Choroid plexus epithelial cell (primary cell): Measurements from ENCODE around the gene PELI2.

ENCODE experiments used
- DNase-seq: peaks from one replicate; pipeline ENCODE4 v3.0.0-alpha.2; 2010; ENCODE audit warnings: low read depth
- H3K4me3 ChIP-seq: 2 replicates; pipeline ENCODE4 v1.5.1; 2011; ENCODE audit warnings: low read depth, mild to moderate bottlenecking, control low read depth, low read length, moderate library complexity
- CTCF ChIP-seq: conservative IDR thresholded peaks from 2 replicates; pipeline ENCODE4 v1.5.1; 2011; ENCODE audit warnings: low read depth, mild to moderate bottlenecking, control low read depth, inconsistent platforms, low read length, moderate library complexity

PELI2 gene

GRCh38 chr14:56213306-56213705 is 95.1 kb downstream of the PELI2 start:
- no peak for DNase-seq

GRCh38 chr14:56215180-56215579 is 97.0 kb downstream of the PELI2 start:
- no peak for DNase-seq
- H3K4me3 ChIP-seq, result no peak overlapping the region
- no peak for TF ChIP-seq CTCF

More at GRCh38 chr14:56213306-56213705, 95.1 kb downstream of the PELI2 start:
- no peak overlapping the region for H3K4me3 ChIP-seq
- no peak for TF ChIP-seq CTCF

GRCh38 chr14:56216626-56217379 is 98.6 kb downstream of the PELI2 start:
- TF ChIP-seq CTCF, result no peak
- H3K4me3 ChIP-seq, result no peak overlapping the region
- peak; percentile 58 for DNase-seq

GRCh38 chr14:56217380-56218045 is 99.3 kb downstream of the PELI2 start:
- no peak overlapping the region for H3K4me3 ChIP-seq
- peak; percentile 8 for DNase-seq
- no peak for TF ChIP-seq CTCF

GRCh38 chr14:56219666-56220413 is 101.6 kb downstream of the PELI2 start:
- no peak overlapping the region for H3K4me3 ChIP-seq
- no peak for TF ChIP-seq CTCF
- DNase-seq, result no peak

GRCh38 chr14:56221382-56222128 is 103.3 kb downstream of the PELI2 start:
- no peak overlapping the region for H3K4me3 ChIP-seq
- DNase-seq, result no peak
- no peak for TF ChIP-seq CTCF
